HepG2 (cell line): Measurements from ENCODE around the gene KCNF1. TPM values are rescaled to one million over a fixed set of nuclear protein-coding genes. Genes with fewer than 3 reads are reported as not detected.

Experiments used
- ATAC-seq: fragments of 200-7000 bp; cut with Tn5 transposase; 3 replicates; pipeline ENCODE4 v1.9.1; 2020; ENCODE audit warnings: mild to moderate bottlenecking, moderate library complexity
- BruUV-seq: library from RNA; stranded (reverse); fragments of 400-500 nt; replicated peaks from 2 replicates; lab custom pipeline; 2021; lab: Mats Ljungman, UMichigan
- CTCF ChIA-PET: fragments of 300-600 bp; formaldehyde crosslinking; extraction: SDS; loops from one replicate; lab custom pipeline; 2021; ENCODE audit warnings: low total read pairs, inconsistent platforms, low intra/inter-chr PET ratio; lab: Yijun Ruan, JAX
- POLR2A ChIA-PET: fragments of 350-600 bp; sonication (Branson Sonifier 250); formaldehyde crosslinking; loops from one replicate; lab custom pipeline; 2020; ENCODE audit warnings: antibody characterized with exemption, inconsistent platforms; lab: Yijun Ruan, JAX
- DNase-seq: peaks from one replicate; pipeline ENCODE4 v3.0.0-alpha.2; 2015; ENCODE audit warnings: low spot score
- FAIRE-seq: peaks from 3 replicates; lab custom pipeline; 2011; peaks lifted over from hg19 to GRCh38; lab: Jason Lieb, UNC
- H2AFZ ChIP-seq: one replicate; pipeline ENCODE4 v1.6.1; 2011; ENCODE audit warnings: low read length, inconsistent platforms
- H3K27ac ChIP-seq: fragments of 300-600 bp; 3 replicates; pipeline ENCODE4 v1.8.0; 2011; ENCODE audit warnings: mixed run types, mild to moderate bottlenecking, mixed read lengths, low read length, inconsistent platforms; ENCODE audit not compliant: insufficient read depth; ENCODE audit errors: extremely low read length
- H3K27me3 ChIP-seq, 2 experiments: fragments of 200-600 bp in 1 of 2; 2 replicates in 1 of 2; 3 replicates in 1 of 2; pipeline versions ENCODE4 v1.6.0 to v1.8.0; 2011; ENCODE audit warnings: low read length in 2 of 2, mild to moderate bottlenecking in 2 of 2, moderate library complexity in 2 of 2, inconsistent platforms in 1 of 2; ENCODE audit not compliant: insufficient read depth in 2 of 2, control insufficient read depth in 1 of 2
- H3K36me3 ChIP-seq, 2 experiments: fragments of 200-600 bp in 1 of 2; replicated peaks in 1 of 2; 2 replicates in 1 of 2; 3 replicates in 1 of 2; pipeline versions ENCODE4 v1.5.1 to v1.8.0; 2011; ENCODE audit warnings: low read length in 2 of 2, inconsistent platforms in 1 of 2; ENCODE audit not compliant: insufficient read depth in 2 of 2, control insufficient read depth in 1 of 2
- H3K4me1 ChIP-seq: 2 replicates; pipeline ENCODE4 v1.5.1; 2012; ENCODE audit warnings: low read length, inconsistent platforms; ENCODE audit not compliant: insufficient read depth
- H3K4me2 ChIP-seq: 2 replicates; pipeline ENCODE4 v1.6.0; 2011; ENCODE audit warnings: low read depth, low read length, inconsistent platforms
- H3K4me3 ChIP-seq, 3 experiments: fragments of 200-600 bp in 1 of 3; sonication (generic), shearing (Covaris generic) in 1 of 3; replicated peaks in 1 of 3; 2 replicates each; pipeline ENCODE4 v1.5.1; 2011 to 2016; ENCODE audit warnings: low read length in 3 of 3, inconsistent platforms in 2 of 3, low read depth in 2 of 3, mild to moderate bottlenecking in 2 of 3, control low read depth in 1 of 3, mixed read lengths in 1 of 3; ENCODE audit not compliant: insufficient read depth in 1 of 3
- H3K79me2 ChIP-seq: one replicate; pipeline ENCODE4 v1.6.1; 2011; ENCODE audit warnings: low read length, inconsistent platforms; ENCODE audit not compliant: insufficient read depth
- H3K9ac ChIP-seq: 2 replicates; pipeline ENCODE4 v1.6.0; 2011; ENCODE audit warnings: mild to moderate bottlenecking, low read depth, low read length, inconsistent platforms; ENCODE audit not compliant: insufficient read depth
- H3K9me3 ChIP-seq: 2 replicates; pipeline ENCODE4 v1.5.1; 2012; ENCODE audit warnings: mild to moderate bottlenecking, low read length
- H4K20me1 ChIP-seq: 2 replicates; pipeline ENCODE4 v1.6.0; 2011; ENCODE audit warnings: inconsistent platforms, mild to moderate bottlenecking, low read length, moderate library complexity; ENCODE audit not compliant: insufficient read depth
- ATF7 ChIP-seq, 2 experiments: fragments of 450-650 bp in 1 of 2; sonication (generic) in 1 of 2; formaldehyde crosslinking in 1 of 2; IDR thresholded peaks; 2 replicates each; pipeline versions ENCODE4 v1.4.0 to v1.6.1; 2016 to 2020; ENCODE audit warnings: antibody characterized with exemption in 1 of 2, mild to moderate bottlenecking in 1 of 2, missing genetic modification reagents in 1 of 2
- ELF4 ChIP-seq: sonication (generic); formaldehyde crosslinking; IDR thresholded peaks from 2 replicates; pipeline ENCODE4 v1.5.0; 2020; ENCODE audit warnings: missing genetic modification reagents, mild to moderate bottlenecking, moderate library complexity, borderline replicate concordance
- FOXM1 ChIP-seq: sonication (generic); formaldehyde crosslinking; IDR thresholded peaks from 2 replicates; pipeline ENCODE4 v1.5.0; 2020; ENCODE audit warnings: missing genetic modification reagents
- NCOR1 ChIP-seq: fragments of 200-600 bp; sonication (generic); IDR thresholded peaks from 2 replicates; pipeline ENCODE4 v1.7.0; 2017; ENCODE audit warnings: antibody characterized with exemption, low read length, borderline replicate concordance
- SNAPC2 ChIP-seq: sonication (generic); formaldehyde crosslinking; IDR thresholded peaks from 2 replicates; pipeline ENCODE4 v1.8.1; 2022; ENCODE audit warnings: mild to moderate bottlenecking, missing genetic modification reagents
- ZC3H13 ChIP-seq: sonication (generic); formaldehyde crosslinking; IDR thresholded peaks from 2 replicates; pipeline ENCODE4 v1.8.1; 2023; ENCODE audit warnings: mild to moderate bottlenecking, missing genetic modification reagents, moderate library complexity
- ZEB1 ChIP-seq: IDR thresholded peaks from 2 replicates; pipeline ENCODE4 v1.6.1; 2012; ENCODE audit warnings: mild to moderate bottlenecking, low read depth, inconsistent platforms; ENCODE audit not compliant: insufficient replicate concordance
- ZNF446 ChIP-seq: sonication (generic); formaldehyde crosslinking; IDR thresholded peaks from 2 replicates; pipeline ENCODE4 v1.5.0; 2020; ENCODE audit warnings: mild to moderate bottlenecking, missing genetic modification reagents
- ZNF775 ChIP-seq: sonication (generic); formaldehyde crosslinking; IDR thresholded peaks from 2 replicates; pipeline ENCODE4 v1.4.0; 2020; ENCODE audit warnings: missing genetic modification reagents, mild to moderate bottlenecking, moderate library complexity, borderline replicate concordance
- WGBS: methylation state at CpG from one replicate; pipeline ENCODE4 v1.1.6; 2017; ENCODE audit warnings: low lambda C conversion rate; 5-methylcytosine and 5-hydroxymethylcytosine counted together
- in situ Hi-C: cut with HindIII; loops from 2 replicates; pipeline ENCODE4 v1.10.0; 2017; ENCODE audit warnings: low pct_unique_long_range_greater_than_20kb; ENCODE audit not compliant: extremely low pct_ligation_motif_present
- intact Hi-C: fragments of 100-400 bp; cut with micrococcal nuclease; formaldehyde crosslinking; loops from one replicate; pipeline ENCODE4 v1.10.0; 2022; ENCODE audit not compliant: unreplicated experiment
- polyA plus RNA-seq, 8 experiments: library from polyadenylated mRNA; depleted of rRNA in 3 of 8; stranded (reverse) in 7 of 8; unstranded in 1 of 8; fragments of >200 nt; fragmentation: Illumina TruSeq in 4 of 8; extraction: Trizol in 4 of 8; gene quantifications; 2 replicates each; pipeline versions ENCODE4 v1.2.1 to v1.2.3, GENCODE V29; 2011 to 2016; ENCODE audit warnings: low read depth in 4 of 8, missing spikeins in 1 of 8, mixed read lengths in 1 of 8; ENCODE audit not compliant: insufficient read depth in 1 of 8
- total RNA-seq, 5 experiments: library from RNA; depleted of rRNA; stranded (reverse); fragments of >200 nt; fragmentation: Illumina TruSeq; extraction: Trizol; gene quantifications; 2 replicates each; pipeline ENCODE4 v1.2.3, GENCODE V29; 2016; ENCODE audit warnings: low read depth in 1 of 5
- TF ChIP-seq, protein P1 (sequence below): sonication (generic); formaldehyde crosslinking; IDR thresholded peaks from 2 replicates; pipeline ENCODE4 v1.5.1; 2020; ENCODE audit warnings: mild to moderate bottlenecking, missing genetic modification reagents
- TF ChIP-seq, protein P2 (sequence below): sonication (generic); formaldehyde crosslinking; IDR thresholded peaks from 2 replicates; pipeline ENCODE4 v1.4.0; 2020; ENCODE audit warnings: missing genetic modification reagents, borderline replicate concordance

The KCNF1 gene
- total and polyA plus RNA-seq, 2 of the 13 experiments (the other 11 are each of a cell fraction or from before 2014, with no cell fraction given), result 0.09 to 0.12 TPM

DNA sequence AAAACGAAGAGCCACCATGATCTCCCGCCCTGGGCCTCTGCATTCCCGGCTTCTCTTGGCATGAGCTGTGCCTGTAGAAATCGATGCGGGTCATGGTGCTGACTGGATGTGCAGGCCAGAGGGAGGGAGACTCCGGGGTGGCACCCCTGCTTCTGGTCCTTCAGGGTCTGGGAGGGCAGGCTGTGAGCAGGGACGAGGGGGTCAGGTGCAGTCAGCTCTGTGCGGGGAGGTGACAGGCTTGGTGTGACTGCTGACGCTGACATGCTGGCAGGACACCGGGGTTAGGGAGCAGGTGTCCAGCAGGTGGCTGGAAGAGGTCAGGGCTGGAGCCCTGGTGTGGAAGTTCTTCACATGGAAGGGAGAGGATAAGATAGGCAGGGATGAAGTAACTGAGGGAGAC lies 48.7 kb upstream of the KCNF1 start (continued):
- TF ChIP-seq, protein P1, sequence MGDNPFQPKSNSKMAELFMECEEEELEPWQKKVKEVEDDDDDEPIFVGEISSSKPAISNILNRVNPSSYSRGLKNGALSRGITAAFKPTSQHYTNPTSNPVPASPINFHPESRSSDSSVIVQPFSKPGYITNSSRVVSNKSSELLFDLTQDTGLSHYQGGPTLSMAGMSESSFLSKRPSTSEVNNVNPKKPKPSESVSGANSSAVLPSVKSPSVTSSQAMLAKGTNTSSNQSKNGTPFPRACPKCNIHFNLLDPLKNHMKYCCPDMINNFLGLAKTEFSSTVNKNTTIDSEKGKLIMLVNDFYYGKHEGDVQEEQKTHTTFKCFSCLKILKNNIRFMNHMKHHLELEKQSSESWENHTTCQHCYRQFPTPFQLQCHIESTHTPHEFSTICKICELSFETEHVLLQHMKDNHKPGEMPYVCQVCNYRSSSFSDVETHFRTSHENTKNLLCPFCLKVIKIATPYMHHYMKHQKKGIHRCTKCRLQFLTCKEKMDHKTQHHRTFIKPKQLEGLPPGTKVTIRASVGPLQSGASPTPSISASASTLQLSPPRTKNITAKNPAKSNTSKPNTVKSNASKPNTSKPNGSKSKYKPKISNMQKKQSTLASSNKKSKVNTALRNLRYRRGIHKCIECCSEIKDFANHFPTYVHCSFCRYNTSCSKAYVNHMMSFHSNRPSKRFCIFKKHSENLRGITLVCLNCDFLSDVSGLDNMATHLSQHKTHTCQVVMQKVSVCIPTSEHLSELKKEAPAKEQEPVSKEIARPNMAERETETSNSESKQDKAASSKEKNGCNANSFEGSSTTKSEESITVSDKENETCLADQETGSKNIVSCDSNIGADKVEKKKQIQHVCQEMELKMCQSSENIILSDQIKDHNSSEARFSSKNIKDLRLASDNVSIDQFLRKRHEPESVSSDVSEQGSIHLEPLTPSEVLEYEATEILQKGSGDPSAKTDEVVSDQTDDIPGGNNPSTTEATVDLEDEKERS (CRISPR knock-in tag), result no peak
- no peak for TF ChIP-seq ZNF446 (CRISPR knock-in tag)
- no peak for TF ChIP-seq ZC3H13
- TF ChIP-seq NCOR1, result no peak
- no peak for TF ChIP-seq ZNF775 (CRISPR knock-in tag)
- TF ChIP-seq, all 625 proteins: peak for 0

DNA sequence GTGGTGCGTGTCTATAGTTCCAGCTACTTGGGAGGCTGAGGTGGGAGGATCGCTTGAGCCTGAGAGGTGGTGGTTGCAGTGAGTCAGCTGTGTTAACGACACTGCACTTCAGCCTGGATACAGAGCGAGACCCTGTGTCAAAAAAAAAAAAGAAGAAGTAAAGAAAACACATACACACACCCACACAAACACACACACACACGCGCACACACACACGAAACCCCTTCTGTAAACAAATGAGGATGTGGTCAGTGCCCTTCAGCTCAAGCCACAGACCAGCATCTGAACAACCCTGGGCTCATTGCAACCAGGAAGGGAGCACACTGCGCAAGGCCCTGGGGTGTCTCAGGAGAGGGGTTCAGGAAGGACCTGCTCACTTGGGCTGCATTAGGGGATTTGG lies 47.9 kb upstream of the KCNF1 start:
- no peaks in the 10 kb centered on the region for H3K9me3 ChIP-seq
- DNase-seq, result no peak
- H3K4me2 ChIP-seq, result no peak overlapping the region
- no peak overlapping the region for H3K4me3 ChIP-seq
- WGBS, result 45% methylated on average over 8 of the region's 8 CpGs
- FAIRE-seq, result no peak
- intact Hi-C loops (no loop called here), in situ Hi-C loops (no loop called here)
- H3K27me3 ChIP-seq, result peaks cover 11 to 90% of the 10 kb centered on the region in 2 experiments; a peak in 4 of 5 replicates
- TF ChIP-seq FOXM1 (CRISPR knock-in tag), result no peak
- TF ChIP-seq ZEB1, result no peak
- TF ChIP-seq, protein P1 (CRISPR knock-in tag), result no peak
- TF ChIP-seq SNAPC2 (CRISPR knock-in tag), result no peak
- no peak for TF ChIP-seq ATF7 (IDR thresholded peaks at IDR 0.05)
- no peak for TF ChIP-seq ATF7 (CRISPR knock-in tag; IDR thresholded peaks at IDR 0.05)
- TF ChIP-seq, protein P2, sequence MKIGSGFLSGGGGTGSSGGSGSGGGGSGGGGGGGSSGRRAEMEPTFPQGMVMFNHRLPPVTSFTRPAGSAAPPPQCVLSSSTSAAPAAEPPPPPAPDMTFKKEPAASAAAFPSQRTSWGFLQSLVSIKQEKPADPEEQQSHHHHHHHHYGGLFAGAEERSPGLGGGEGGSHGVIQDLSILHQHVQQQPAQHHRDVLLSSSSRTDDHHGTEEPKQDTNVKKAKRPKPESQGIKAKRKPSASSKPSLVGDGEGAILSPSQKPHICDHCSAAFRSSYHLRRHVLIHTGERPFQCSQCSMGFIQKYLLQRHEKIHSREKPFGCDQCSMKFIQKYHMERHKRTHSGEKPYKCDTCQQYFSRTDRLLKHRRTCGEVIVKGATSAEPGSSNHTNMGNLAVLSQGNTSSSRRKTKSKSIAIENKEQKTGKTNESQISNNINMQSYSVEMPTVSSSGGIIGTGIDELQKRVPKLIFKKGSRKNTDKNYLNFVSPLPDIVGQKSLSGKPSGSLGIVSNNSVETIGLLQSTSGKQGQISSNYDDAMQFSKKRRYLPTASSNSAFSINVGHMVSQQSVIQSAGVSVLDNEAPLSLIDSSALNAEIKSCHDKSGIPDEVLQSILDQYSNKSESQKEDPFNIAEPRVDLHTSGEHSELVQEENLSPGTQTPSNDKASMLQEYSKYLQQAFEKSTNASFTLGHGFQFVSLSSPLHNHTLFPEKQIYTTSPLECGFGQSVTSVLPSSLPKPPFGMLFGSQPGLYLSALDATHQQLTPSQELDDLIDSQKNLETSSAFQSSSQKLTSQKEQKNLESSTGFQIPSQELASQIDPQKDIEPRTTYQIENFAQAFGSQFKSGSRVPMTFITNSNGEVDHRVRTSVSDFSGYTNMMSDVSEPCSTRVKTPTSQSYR, result no peak
- no peak for TF ChIP-seq ELF4 (CRISPR knock-in tag)
- no peaks in the 10 kb centered on the region for H3K4me1 ChIP-seq
- H2AFZ ChIP-seq, result no peak overlapping the region
- H3K9ac ChIP-seq, result no peak overlapping the region
- no TSS peak for BruUV-seq
- CTCF ChIA-PET, result interaction anchor here (0.8 kb wide), 1 partner anchor 36 kb away, joined by 3 read pairs; no protein-coding TSS in a partner anchor
- no peak for ATAC-seq
- H4K20me1 ChIP-seq, result no peaks in the 10 kb centered on the region
- POLR2A ChIA-PET, result no interaction called here
- H3K79me2 ChIP-seq, result no peaks in the 10 kb centered on the region
- H3K36me3 ChIP-seq, result no peaks in the 10 kb centered on the region
- H3K27ac ChIP-seq, result no peak overlapping the region
